GM19438 (cell line): ENCODE data around the gene GPR82.
"Not testable (repeated sequence)": the region's sequence is repeated elsewhere in the genome, so short reads cannot be mapped to it uniquely, and the experiment has no call there.

ENCODE experiments used
- ATAC-seq: cut with Tn5 transposase; IDR thresholded peaks from one replicate; pipeline ENCODE4 v1.9.1; 2021; ENCODE audit warnings: low read depth; ENCODE audit not compliant: unreplicated experiment

GPR82 gene

DNA sequence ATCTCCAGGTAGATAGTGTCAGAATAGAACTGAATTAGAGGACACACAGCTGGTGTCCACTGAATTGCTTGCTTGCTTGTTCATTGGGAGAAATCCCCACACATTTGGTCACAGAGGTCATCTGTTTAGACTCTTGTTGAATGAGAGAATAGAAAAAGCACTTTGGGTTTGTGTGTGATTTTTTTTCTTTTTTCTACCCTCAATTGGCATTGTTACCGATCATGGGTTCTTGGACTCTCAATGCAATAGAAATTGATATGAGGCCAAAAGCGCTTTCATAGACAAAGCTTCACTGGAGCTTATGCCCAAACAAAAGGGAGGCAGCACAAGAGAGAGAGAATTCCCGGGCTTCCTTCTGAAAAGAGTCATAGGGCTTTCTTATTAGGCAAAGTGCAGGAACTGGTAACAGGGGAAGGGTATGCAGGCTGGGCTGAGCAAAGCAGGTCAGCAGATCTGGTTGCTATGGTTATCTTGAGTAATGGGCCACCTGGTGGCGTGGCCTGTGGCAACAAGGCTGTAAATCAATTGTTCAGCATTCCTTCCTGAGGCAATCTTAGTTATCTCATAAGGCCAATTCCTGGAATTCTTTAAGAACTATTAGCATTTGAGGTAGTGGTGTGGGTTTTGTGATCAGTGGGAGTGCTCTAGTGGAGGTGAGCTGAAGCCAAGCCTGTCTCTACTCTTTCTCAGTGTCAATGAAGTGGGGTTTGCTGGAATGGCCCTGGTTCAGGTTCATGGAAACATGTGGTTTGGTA is 5.3 kb upstream of the GPR82 start:
- no peak for ATAC-seq

DNA sequence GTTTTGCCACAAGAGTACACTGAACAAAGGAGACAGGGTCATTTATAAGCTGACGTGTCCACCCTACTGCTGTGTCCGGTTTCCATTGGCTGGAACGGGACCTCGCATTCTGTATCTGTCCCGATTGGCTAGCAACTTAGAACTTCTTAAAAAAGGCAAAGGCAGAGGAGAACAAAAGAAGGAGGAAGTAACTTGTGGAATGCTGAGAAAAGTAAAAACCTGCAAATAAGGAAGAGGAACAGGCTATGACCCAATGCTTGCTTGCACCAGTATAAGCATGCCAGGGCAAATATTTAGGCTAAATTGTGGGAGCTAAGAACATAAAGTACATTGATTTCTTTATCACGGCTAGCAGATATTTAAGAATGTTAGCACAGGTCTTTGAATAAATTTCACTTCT is 4.4 kb upstream of the GPR82 start:
- ATAC-seq: not testable (repeated sequence)

DNA sequence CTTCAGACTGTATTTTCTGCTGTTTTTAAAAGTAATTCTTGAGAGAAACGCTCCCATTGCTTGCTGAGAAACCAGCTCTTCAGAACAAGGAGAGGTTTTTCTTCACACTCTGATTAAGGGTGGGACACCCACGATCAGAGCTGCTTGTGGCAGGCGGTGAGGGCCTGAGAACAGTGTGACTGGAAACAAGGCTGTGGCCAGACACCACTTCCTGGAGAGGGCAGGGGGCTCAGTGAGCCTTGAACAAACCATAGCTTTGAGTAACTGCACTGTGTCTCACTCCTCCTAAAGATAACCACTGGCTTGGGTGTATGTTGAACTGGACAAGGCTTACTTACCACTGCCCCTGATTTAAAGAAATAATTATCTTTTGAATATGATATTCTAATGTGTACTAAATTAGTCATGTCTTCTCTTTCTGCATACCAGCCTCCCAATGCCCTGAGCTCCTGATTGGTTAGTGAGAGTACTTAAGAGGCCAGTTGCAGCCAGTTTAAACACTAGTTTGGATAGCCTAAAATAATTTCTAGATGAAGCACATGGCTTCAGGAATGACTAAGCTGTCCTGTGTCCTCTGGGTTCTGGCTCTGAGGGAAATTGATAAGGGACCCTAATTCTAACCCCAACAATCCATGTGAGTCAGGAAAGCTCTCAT is 3.7 kb upstream of the GPR82 start:
- ATAC-seq: peak; percentile 95

DNA sequence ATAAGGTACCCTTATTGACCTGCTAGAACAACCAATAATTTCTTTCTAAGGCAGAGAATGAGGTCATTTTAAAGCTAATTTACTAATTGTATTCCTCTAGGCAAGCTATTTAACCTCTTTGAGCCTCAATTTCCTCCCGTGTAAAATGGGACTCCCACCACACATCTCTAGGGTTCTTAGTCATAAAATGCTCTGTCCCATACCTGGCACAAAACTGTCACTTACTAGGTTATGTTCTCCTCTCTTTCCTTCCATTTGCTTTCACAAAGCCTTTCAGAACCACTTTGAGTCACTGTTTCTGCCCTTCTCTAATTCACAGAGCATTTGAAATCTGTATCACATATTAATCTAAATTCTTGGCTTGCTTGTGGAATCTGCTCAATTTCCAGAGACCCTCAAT is 2.4 kb upstream of the GPR82 start:
- no peak for ATAC-seq

DNA sequence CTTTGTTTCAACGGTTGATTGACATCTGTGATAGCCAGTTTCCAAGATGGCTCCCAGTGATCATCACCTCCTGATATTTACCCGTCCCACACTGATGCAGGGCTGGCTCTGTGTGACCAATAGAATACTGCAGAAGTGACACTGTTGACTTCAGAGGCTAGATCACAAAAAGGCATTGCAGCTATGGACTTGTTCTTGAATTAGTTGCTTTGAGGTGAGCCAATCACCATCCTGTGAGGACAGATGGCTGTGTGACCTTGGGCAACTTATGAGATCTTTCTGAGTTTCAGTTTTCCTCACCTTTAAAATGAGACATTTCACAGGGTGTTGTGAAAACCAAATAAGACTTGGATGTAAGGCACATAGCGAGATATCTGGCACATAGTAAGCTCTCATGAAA is 1.8 kb upstream of the GPR82 start:
- no peak for ATAC-seq

DNA sequence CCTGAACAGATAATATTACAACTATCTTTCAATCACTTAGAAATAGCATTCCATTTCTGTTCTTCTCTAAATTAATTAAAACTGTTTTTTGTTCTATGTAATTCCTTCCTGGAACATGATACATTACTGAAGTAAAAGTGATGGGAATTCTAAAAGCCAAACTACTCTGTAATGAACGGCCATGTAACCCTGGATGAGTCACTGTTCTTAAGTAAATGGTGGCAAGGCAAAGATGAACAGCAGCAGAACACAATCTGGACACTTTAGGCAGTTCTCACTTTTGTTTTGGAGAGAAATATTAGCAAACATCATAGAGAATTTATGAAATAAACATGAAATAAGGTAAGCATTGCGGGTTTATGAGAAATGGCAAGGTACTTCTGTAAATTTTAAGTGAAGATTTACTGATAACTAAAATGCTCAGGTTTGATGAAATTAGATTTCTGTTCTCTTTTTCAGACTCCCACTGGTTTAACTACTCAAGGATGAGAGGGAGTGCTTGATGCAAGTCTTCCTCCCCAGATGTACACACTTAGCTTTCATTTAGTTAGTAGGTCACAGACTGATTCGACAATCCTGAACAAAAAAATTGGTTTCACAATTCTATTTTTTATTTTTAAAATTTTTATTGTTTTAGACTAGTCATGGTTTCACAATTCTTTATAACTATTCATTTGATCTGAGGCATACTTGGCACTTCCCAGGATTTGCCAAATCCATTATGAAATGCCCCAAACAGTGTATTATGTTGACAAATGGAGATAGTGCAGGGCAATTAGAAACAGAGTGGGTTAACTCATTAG is 964 bp upstream of the GPR82 start:
- ATAC-seq: no peak

DNA sequence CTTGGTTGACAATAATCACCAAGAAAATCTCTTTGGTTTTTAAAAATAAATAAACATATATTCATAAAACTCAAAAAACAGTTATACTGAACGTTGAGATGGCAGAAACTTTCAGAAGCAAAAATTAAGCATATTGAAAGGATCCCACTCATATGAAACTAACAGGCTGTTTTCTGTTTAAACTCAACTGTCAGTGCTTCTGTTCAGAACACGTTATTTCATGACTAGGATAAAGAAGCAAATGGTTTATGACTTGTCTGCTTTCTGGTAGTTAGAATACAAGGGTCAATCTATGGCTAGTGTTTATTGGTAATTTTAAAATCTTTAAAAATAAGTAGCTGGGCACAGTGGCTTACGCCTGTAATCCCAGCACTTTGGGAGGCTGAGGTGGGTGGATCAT is 4.1 kb downstream of the GPR82 start:
- no peak for ATAC-seq

DNA sequence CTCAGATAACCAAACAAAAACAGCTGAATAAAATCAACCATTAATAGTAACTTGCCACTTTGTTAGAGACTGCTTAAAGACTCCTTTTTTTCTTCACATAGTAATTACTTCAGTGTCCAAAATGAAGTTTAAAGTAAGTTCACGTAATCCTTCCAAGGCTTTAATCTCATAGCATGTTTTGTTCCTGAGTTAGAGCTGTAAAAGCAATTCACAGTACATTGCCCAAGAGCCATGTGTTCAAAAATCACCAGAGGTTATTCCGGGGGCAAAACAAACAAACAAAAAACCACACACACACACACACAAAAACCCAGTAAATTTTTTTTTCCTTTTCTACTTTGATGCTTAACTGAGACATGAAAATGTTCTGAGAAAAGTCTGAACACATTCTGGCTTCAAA is 6.1 kb downstream of the GPR82 start:
- ATAC-seq: no peak

DNA sequence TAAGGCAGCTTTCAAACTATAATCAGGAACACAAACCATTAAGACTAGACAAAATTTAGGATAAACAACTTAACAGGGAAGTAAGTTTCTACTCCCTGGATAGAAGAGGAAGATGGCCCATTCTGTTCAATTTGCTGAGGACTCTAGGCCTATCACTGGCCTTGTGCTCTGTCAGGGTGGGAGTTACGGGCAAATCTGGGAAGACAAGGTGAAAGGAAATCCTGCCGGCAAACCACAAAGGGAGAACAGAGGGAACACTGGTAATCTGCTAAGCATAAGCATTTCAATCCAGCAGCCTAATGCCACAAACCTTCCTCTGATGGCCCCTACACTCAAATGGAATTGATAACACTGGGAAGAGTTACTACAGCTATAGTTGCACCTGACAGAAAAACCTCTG is 8.3 kb downstream of the GPR82 start:
- no peak for ATAC-seq

DNA sequence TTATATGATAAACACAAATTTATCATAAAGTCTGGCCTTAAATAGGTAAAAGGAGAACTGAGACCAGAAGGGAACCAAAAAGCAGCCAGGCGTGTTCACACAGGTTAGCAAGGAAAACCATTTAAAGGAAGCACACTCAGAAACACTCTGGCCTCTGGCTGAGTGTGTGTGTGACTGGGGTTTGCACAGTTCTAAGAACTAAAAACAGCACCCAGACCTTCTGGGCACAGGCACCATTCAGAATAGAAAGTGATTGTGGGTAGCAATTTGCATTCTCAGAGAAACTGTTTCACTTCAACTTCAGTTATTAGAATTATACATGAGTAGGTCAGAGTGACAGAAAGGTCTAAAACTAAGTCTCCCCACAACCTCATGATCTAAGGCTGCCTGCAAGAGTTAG is 10.0 kb downstream of the GPR82 start:
- peak; percentile 92 for ATAC-seq

DNA sequence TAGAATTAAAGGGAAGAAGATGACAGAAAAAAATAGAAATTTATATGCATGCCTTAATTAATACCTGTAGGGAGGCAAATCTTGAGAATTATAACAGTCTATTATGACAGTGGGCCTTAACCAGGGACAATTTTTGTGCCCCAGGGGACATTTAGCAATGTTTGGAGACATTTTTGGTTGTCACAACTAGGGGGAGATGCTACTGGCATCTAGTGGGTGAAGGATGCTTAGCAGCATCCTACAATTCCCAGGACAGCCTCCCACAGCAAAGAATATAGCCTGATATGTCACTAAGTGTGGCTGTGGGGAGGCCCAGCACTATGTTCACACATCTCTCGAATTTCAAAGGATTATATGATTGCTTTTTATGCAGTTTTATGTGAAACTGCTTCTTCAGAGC is 10.5 kb downstream of the GPR82 start:
- ATAC-seq: no peak

DNA sequence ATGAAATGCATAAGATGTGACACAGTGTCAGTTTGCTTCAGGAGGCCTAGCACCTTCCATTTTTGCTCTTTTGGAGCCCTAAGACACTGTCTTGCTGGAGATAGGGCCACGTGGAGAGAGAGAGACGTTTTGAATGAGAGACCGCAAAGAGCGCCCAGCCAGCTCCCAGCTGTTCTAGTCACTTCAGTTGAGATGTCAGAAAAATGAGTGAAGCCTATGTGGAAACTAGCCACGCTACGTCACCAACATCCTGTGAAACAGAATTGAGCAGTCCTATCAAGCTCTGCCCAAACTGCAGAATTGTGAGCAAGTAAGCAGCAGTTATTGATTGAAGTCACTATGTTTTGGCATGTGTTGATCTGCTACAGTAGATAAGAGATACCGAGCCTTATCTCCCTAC is 13.1 kb downstream of the GPR82 start:
- ATAC-seq: no peak

DNA sequence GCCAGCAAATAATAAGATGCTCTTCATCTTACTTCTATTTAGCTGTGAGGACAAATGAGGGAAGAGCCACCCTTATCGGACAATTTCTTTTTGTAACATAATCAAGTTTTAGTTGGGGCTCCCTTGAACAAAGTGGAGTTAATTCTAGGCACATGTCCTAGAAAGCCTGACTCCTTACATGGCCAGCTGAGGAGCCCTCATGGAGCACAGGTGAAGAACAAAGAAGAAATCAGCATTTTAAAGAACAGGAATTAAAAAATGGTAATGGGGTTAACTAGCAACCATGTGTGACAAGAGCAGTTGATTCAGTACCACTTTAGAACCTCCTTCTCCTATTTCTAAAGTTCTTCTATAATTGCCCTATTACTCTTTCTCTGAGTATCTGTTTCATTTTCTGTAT is 15.9 kb downstream of the GPR82 start:
- ATAC-seq: no peak

DNA sequence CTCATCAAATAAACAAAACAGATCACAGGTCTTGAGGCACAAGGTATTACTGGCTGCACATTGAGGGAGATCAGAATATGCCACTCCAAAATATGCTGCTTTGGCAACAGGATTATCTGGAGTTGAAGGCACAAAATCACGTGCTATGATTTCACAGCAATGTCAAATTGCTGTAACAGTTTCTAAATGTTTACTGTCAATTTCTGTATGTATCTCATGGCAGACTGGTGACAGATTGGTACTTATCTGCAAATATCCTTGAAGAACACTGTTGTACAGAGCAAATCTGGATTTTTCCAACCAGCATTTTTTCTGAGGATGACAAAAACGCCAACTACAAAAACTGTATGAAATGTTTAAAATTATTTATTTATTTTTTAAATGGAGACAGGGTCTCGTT is 26.7 kb downstream of the GPR82 start:
- ATAC-seq: no peak

DNA sequence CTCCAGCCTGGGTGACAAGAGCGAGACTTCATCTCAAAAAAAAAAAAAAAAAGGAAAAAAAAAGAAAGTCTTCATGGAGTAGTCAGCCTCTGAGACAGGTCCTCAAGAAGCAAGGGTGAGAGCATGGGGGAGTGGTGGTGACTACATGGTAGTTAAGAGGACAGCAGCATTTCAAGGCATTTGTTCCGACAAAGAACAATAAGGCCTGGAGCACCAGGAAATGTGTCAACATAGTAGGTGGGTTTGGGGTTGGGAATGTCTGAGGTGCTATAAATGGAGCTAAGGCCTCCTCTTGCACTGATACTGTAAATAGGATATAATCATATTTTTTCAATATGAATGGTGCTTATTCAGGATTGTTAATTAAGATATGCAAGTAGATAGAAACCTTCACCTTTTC is 34.4 kb downstream of the GPR82 start:
- ATAC-seq: no peak

DNA sequence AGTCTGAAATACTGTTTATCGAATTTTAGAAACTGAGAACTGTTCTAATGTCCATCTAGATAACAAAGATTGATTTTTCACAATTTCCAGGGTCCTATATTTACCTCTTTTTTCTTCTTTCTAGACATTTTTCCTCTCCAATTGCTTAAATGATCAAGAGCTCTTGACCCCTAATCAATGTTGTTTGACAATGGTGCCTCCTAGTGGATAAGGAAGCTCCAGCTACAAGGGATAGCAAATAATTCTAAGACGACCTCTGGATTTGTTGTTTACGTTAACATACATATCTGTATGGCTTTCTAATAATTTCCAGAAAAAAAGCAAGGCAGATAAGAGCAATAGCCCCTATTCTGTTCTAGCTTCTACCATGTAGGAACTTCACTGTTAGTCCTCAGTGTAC is 35.8 kb downstream of the GPR82 start:
- no peak for ATAC-seq

DNA sequence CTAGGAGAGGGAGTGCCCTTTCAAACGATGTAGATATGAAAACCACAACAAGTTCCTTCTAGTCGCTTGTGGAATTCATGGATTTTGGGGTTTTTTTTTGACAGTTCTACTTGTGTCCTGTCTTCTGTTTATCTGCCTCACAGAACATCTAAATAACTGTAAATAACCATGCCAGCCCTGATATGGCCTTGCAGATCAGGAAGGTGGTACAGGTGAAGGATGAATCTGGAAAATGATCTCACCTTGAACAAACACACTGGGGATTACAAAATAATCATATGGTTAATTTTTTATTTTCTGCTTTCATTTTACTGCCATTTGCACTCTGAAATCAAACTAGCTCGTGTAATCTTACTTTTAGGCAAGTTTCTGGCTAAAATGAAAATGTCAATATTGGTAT is 37.2 kb downstream of the GPR82 start:
- ATAC-seq: no peak

DNA sequence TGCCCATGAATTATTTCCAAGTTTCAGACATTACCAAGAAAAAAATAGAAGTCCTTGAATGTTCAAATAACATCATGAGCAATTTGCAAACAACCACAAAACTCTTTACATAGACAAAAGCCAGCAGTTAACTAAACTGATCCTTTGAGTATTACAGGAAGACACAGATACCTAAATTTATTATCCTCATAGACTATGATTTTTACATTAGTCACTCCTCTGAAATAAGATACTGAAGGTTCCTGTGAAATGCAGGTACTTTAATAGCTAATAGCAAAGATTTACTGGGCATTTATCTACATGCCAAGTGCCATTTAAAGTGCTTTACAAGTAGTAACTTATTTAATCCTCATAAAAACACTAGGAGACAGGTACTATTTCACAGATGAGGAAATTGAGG is 37.7 kb downstream of the GPR82 start:
- no peak for ATAC-seq

DNA sequence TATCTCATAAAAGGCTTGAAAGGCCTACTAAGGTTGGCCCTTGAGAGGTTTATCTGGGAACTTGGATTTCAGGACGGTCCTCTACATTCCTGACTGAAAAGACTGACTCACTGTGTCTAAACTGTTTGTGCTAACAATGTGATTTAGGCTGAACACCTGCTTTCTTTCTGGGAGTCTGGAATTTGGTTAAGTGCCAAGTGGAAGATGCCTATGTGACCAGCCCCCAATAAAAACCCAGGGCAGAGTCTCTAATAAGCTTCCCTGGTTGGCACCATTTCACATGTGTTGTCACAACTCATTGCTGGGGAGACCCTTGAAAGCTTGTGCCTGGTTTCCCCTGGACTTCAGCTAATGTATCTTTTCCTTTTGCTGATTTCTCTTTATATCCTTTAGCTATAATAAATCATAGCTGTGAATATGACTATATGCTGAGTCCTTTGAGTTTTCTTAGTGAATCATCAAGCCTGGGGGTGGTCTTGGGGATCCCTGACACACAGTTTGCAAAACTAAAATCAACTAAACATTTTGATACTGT is 55.1 kb downstream of the GPR82 start:
- no peak for ATAC-seq
